ENCODE data around the gene PHLDB3. TPM values are rescaled to one million over a fixed set of nuclear protein-coding genes. Genes with fewer than 3 reads are reported as not detected.

The PHLDB3 gene
- total and polyA plus RNA-seq, 2 of the 4 experiments (the other 2 are of a cell fraction), result 2.9 to 10.6 TPM

DNA sequence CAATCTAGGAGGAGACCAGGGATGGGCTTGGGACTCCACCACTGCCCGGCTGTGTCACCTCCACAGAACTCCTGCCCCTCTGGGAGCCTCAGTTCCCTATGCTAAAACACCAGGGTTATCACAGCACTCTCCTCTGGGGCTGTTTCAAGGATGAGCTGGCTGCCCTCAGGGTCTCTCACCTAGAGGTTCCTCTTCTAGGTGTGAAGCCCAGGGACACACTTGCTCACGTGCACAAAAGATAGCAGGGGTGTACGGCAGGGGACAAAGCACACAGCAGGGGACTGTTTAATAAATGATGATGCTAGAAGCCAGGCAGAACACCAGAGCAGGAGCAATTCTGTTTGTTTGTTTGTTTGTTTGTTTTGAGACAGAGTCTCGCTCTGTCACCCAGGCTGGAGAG lies 22.4 kb downstream of the PHLDB3 start:
- Histone ChIP-seq H4K5ac (ENCODE audit: low read depth, low read length) (no peak overlapping the region), H3K4ac (ENCODE audit: low read depth, low read length) (no peak overlapping the region), H2BK120ac (ENCODE audit: low read depth, low read length) (no peak overlapping the region), H4K20me1 (ENCODE audit: insufficient read depth, low read length) (no peaks in the 10 kb centered on the region), H3K27me3 (ENCODE audit: control insufficient read depth, insufficient read depth, low read length) (no peaks in the 10 kb centered on the region), H3K27ac (ENCODE audit: insufficient read depth, low read length) (no peak overlapping the region), H3K9me3 (ENCODE audit: control insufficient read depth, insufficient read depth, low read length) (no peaks in the 10 kb centered on the region), H2BK15ac (ENCODE audit: low read depth, low read length) (no peak overlapping the region), H2BK5ac (ENCODE audit: low read depth, low read length, poor library complexity, severe bottlenecking) (no peak overlapping the region), H2AK5ac (ENCODE audit: low read depth, low read length) (no peak overlapping the region), H4K8ac (ENCODE audit: low read depth in 2 of 2, low read length in 2 of 2) (no peak overlapping the region), H2AK9ac (replicated peaks; ENCODE audit: low read depth, low read length, poor library complexity) (no peak overlapping the region), H3K18ac (ENCODE audit: low read depth, low read length) (no peak overlapping the region), H3K4me3 (ENCODE audit: insufficient read depth, low read depth, low read length) (no peak overlapping the region), H3K9ac (ENCODE audit: low read depth, low read length) (no peak overlapping the region), H3K79me1 (ENCODE audit: low read depth in 1 of 2, low read length in 2 of 2) (no peaks in the 10 kb centered on the region), H3K4me2 (ENCODE audit: low read depth, low read length) (no peak overlapping the region), H4K91ac (ENCODE audit: insufficient read depth, low read depth, low read length) (no peak overlapping the region), H3K56ac (ENCODE audit: extremely low read depth, insufficient read depth, low read length) (no peak overlapping the region), H3K23ac (ENCODE audit: low read depth, low read length) (no peak overlapping the region), H3K14ac (replicated peaks; ENCODE audit: low read depth, low read length) (no peak overlapping the region), H3K36me3 (ENCODE audit: control insufficient read depth, insufficient read depth, low read length) (peaks cover 7% of the 10 kb centered on the region), H3K9me1 (ENCODE audit: insufficient read depth, low read length) (peaks cover 13% of the 10 kb centered on the region), H3K4me1 (ENCODE audit: control insufficient read depth, insufficient read depth, low read length) (no peaks in the 10 kb centered on the region), H2BK20ac (ENCODE audit: low read depth, low read length) (no peak overlapping the region), H2AFZ (replicated peaks; ENCODE audit: low read length, poor library complexity) (no peak overlapping the region)
- DNase-seq (no peak), ATAC-seq (ENCODE audit: low read depth) (no peak)
- no peak for TF ChIP-seq CEBPB (IDR thresholded peaks at IDR 0.05; ENCODE audit: low read depth, low read length)
- no peak for TF ChIP-seq CHD1 (IDR thresholded peaks at IDR 0.05; ENCODE audit: low read depth, low read length)
- no peak for TF ChIP-seq MAFK (IDR thresholded peaks at IDR 0.05; ENCODE audit: low read depth, low read length)
- WGBS, 2 experiments (ENCODE audit: extremely low coverage in 2 of 2, insufficient read length in 1 of 2), result 67% methylated on average over 3 of the region's 4 CpGs; no CpG with 5 or more reads in 1 of the 2 experiments
- in situ Hi-C loops (cut with MboI; ENCODE audit: low sequenced_read_pairs), result no loop called here
- POLR2A ChIA-PET (ENCODE audit: unreplicated experiment), result no interaction called here
- intact Hi-C loops (cut with micrococcal nuclease), result no loop called here
- no TSS peak for BruUV-seq (replicated peaks)
- dilution Hi-C loops (cut with HindIII; ENCODE audit: low sequenced_read_pairs, unreplicated experiment), result no loop called here
- CTCF ChIA-PET, result no interaction called here
